K562 treated with DMSO at 1 percent for 24 hours (cell line): ENCODE measurements around the gene OR1E2. TPM values are rescaled to one million over a fixed set of nuclear protein-coding genes. Genes with fewer than 3 reads are reported as not detected.

Experiments used
- total RNA-seq: library from RNA; unstranded; fragments of 300-600 nt; gene quantifications from 2 replicates; pipeline ENCODE4 v1.2.3, GENCODE V29; 2022; ENCODE audit warnings: low read depth; ENCODE audit not compliant: insufficient read depth

OR1E2 gene
- total RNA-seq = not detected in 2 replicates

GRCh38 chr17:3433741-3434140 is at the start of gene OR1E2:
Gene OR1E2, minus strand, starts transcription at chr17:3433841. Its CDS starts 0 bp downstream, at chr17:3433841.

GRCh38 chr17:3475812-3476610 is 42.4 kb upstream of the OR1E2 start, which contains the start of gene ASPA:
Gene ASPA, plus strand, starts transcription at chr17:3475997. Its CDS starts 163 bp downstream, at chr17:3476160.

GRCh38 chr17:3471599-3471998 is 38.0 kb upstream of the OR1E2 start, which contains the start of gene SPATA22:
Gene SPATA22, minus strand, starts transcription at chr17:3471819. Its CDS starts 2,494 bp downstream, at chr17:3469325.

GRCh38 chr17:3411070-3411469 is 22.6 kb downstream of the OR1E2 start, which contains the start of gene OR3A3:
Gene OR3A3, plus strand, starts transcription at chr17:3411370.

GRCh38 chr17:3398310-3398709 is 35.3 kb downstream of the OR1E2 start, which contains the start of gene OR1E1:
Gene OR1E1, minus strand, starts transcription at chr17:3398410. Its CDS starts 0 bp downstream, at chr17:3398410.

GRCh38 chr17:3385869-3386816 is 47.5 kb downstream of the OR1E2 start, which contains the start of gene OR3A2:
Gene OR3A2, minus strand, starts transcription at chr17:3386308.

Other genes with a start within 250 kb of the OR1E2 start
- not detected in 2 replicates for gene OR1A2, start 236.3 kb downstream of the OR1E2 start, total RNA-seq
- gene OR1A1, start 226.2 kb downstream of the OR1E2 start, total RNA-seq = not detected in 2 replicates
- gene OR3A1, start 135.5 kb downstream of the OR1E2 start, total RNA-seq = not detected in 2 replicates
- gene OR3A2, start 47.5 kb downstream of the OR1E2 start, total RNA-seq = not detected in 2 replicates
- not detected in 2 replicates for gene OR1E1, start 35.4 kb downstream of the OR1E2 start, total RNA-seq
- gene OR3A3, start 22.5 kb downstream of the OR1E2 start, total RNA-seq = not detected in 2 replicates
- gene SPATA22, start 38.0 kb upstream of the OR1E2 start, total RNA-seq = 0.78 and 0.93 TPM in 2 replicates
- not detected in 2 replicates for gene ASPA, start 42.2 kb upstream of the OR1E2 start, total RNA-seq
- gene TRPV3, start 124.0 kb upstream of the OR1E2 start, total RNA-seq = 0.07 and 0.49 TPM in 2 replicates
- gene TRPV1, start 175.6 kb upstream of the OR1E2 start, total RNA-seq = 1.0 TPM in 2 replicates
- 20.7 and 22.3 TPM in 2 replicates for gene SHPK, start 202.4 kb upstream of the OR1E2 start, total RNA-seq
- gene CTNS, start 202.9 kb upstream of the OR1E2 start, total RNA-seq = 25.5 and 31.7 TPM in 2 replicates
- 59.0 and 63.5 TPM in 2 replicates for gene TAX1BP3, start 234.7 kb upstream of the OR1E2 start, total RNA-seq
- 147 and 167 TPM in 2 replicates for gene EMC6, start 235.0 kb upstream of the OR1E2 start, total RNA-seq